IMR-90 (cell line): ENCODE measurements around the gene ATP1A4. TPM values are rescaled to one million over a fixed set of nuclear protein-coding genes. Genes with fewer than 3 reads are reported as not detected.

Experiments
- ATAC-seq: fragments of 200-7000 bp; cut with Tn5 transposase; 2 replicates; pipeline ENCODE4 v1.9.1; 2020; ENCODE audit warnings: low read depth, mild to moderate bottlenecking, moderate library complexity
- BruUV-seq: library from RNA; stranded (reverse); fragments of 400-500 nt; replicated peaks from 2 replicates; lab custom pipeline; 2021; lab: Mats Ljungman, UMichigan
- CTCF ChIA-PET: fragments of 300-600 bp; formaldehyde crosslinking; extraction: SDS; loops from one replicate; lab custom pipeline; 2021; ENCODE audit warnings: antibody characterized with exemption; lab: Yijun Ruan, JAX
- POLR2A ChIA-PET: fragments of 300-600 bp; sonication (Branson Sonifier 250); formaldehyde crosslinking; loops from one replicate; lab custom pipeline; 2022; ENCODE audit warnings: antibody characterized with exemption; ENCODE audit not compliant: unreplicated experiment; lab: Charles Lee
- DNase-seq: peaks from one replicate; pipeline ENCODE4 v3.0.0; 2013
- H2AFZ ChIP-seq: replicated peaks from 2 replicates; pipeline ENCODE3; 2013; ENCODE audit warnings: low read length, mild to moderate bottlenecking; ENCODE audit not compliant: poor library complexity
- H2AK5ac ChIP-seq: 2 replicates; pipeline ENCODE4 v1.6.1; 2013; ENCODE audit warnings: low read depth, low read length, inconsistent platforms
- H2AK9ac ChIP-seq: replicated peaks from 2 replicates; pipeline ENCODE3; 2013; ENCODE audit warnings: mild to moderate bottlenecking, low read depth, low read length, moderate library complexity; ENCODE audit not compliant: poor library complexity
- H2BK120ac ChIP-seq: 2 replicates; pipeline ENCODE4 v1.6.1; 2013; ENCODE audit warnings: low read depth, low read length, inconsistent platforms
- H2BK15ac ChIP-seq: 3 replicates; pipeline ENCODE4 v1.6.1; 2013; ENCODE audit warnings: low read depth, low read length, inconsistent platforms
- H2BK20ac ChIP-seq: 2 replicates; pipeline ENCODE4 v1.6.1; 2013; ENCODE audit warnings: low read depth, mild to moderate bottlenecking, inconsistent platforms, low read length, moderate library complexity
- H2BK5ac ChIP-seq: 2 replicates; pipeline ENCODE4 v1.6.1; 2013; ENCODE audit warnings: mild to moderate bottlenecking, low read depth, low read length, inconsistent platforms; ENCODE audit not compliant: poor library complexity, severe bottlenecking
- H3K14ac ChIP-seq: replicated peaks from 2 replicates; pipeline ENCODE4 v1.6.1; 2013; ENCODE audit warnings: low read depth, low read length, inconsistent platforms
- H3K18ac ChIP-seq: 2 replicates; pipeline ENCODE4 v1.6.1; 2013; ENCODE audit warnings: low read depth, low read length, control low read depth
- H3K23ac ChIP-seq: 2 replicates; pipeline ENCODE4 v1.6.1; 2013; ENCODE audit warnings: low read depth, low read length, inconsistent platforms
- H3K27ac ChIP-seq: 2 replicates; pipeline ENCODE4 v1.5.1; 2013; ENCODE audit warnings: mild to moderate bottlenecking, control low read depth, low read length; ENCODE audit not compliant: insufficient read depth
- H3K27me3 ChIP-seq: 2 replicates; pipeline ENCODE4 v1.6.1; 2013; ENCODE audit warnings: low read length; ENCODE audit not compliant: control insufficient read depth, insufficient read depth
- H3K36me3 ChIP-seq: 2 replicates; pipeline ENCODE4 v1.6.1; 2013; ENCODE audit warnings: low read length, mixed read lengths; ENCODE audit not compliant: control insufficient read depth, insufficient read depth
- H3K4ac ChIP-seq: 2 replicates; pipeline ENCODE4 v1.6.1; 2013; ENCODE audit warnings: low read depth, low read length, inconsistent platforms
- H3K4me1 ChIP-seq: 2 replicates; pipeline ENCODE4 v1.6.1; 2013; ENCODE audit warnings: low read length, mixed read lengths; ENCODE audit not compliant: control insufficient read depth, insufficient read depth
- H3K4me2 ChIP-seq: 2 replicates; pipeline ENCODE4 v1.6.1; 2013; ENCODE audit warnings: low read depth, mild to moderate bottlenecking, control low read depth, low read length, moderate library complexity
- H3K4me3 ChIP-seq: 2 replicates; pipeline ENCODE4 v1.5.1; 2013; ENCODE audit warnings: low read depth, mild to moderate bottlenecking, control low read depth, low read length, moderate library complexity; ENCODE audit not compliant: insufficient read depth
- H3K56ac ChIP-seq: 2 replicates; pipeline ENCODE4 v1.6.1; 2013; ENCODE audit warnings: low read length, inconsistent platforms; ENCODE audit not compliant: insufficient read depth; ENCODE audit errors: extremely low read depth
- H3K79me1 ChIP-seq, 2 experiments: 2 replicates each; pipeline ENCODE4 v1.6.1; 2013; ENCODE audit warnings: low read length in 2 of 2, inconsistent platforms in 1 of 2, low read depth in 1 of 2
- H3K9ac ChIP-seq: 2 replicates; pipeline ENCODE4 v1.6.1; 2013; ENCODE audit warnings: low read depth, low read length, control low read depth
- H3K9me1 ChIP-seq: 2 replicates; pipeline ENCODE4 v1.6.1; 2013; ENCODE audit warnings: low read length, inconsistent platforms; ENCODE audit not compliant: insufficient read depth
- H3K9me3 ChIP-seq: 2 replicates; pipeline ENCODE4 v1.6.1; 2013; ENCODE audit warnings: low read length; ENCODE audit not compliant: control insufficient read depth, insufficient read depth
- H4K20me1 ChIP-seq: 2 replicates; pipeline ENCODE4 v1.6.1; 2013; ENCODE audit warnings: low read length, inconsistent platforms; ENCODE audit not compliant: insufficient read depth
- H4K5ac ChIP-seq: 2 replicates; pipeline ENCODE4 v1.6.1; 2013; ENCODE audit warnings: mild to moderate bottlenecking, low read depth, low read length, control low read depth
- H4K8ac ChIP-seq, 2 experiments: 2 replicates each; pipeline ENCODE4 v1.6.1; 2013; ENCODE audit warnings: low read depth in 2 of 2, low read length in 2 of 2, control low read depth in 1 of 2, inconsistent platforms in 1 of 2
- H4K91ac ChIP-seq: 2 replicates; pipeline ENCODE4 v1.6.1; 2013; ENCODE audit warnings: low read depth, low read length, inconsistent platforms; ENCODE audit not compliant: insufficient read depth
- BHLHE40 ChIP-seq: fragments of 150-350 bp; IDR thresholded peaks from 2 replicates; pipeline ENCODE4 v1.6.1; 2016; ENCODE audit warnings: mild to moderate bottlenecking, low read depth, low read length
- CEBPB ChIP-seq: IDR thresholded peaks from 2 replicates; pipeline ENCODE4 v1.6.1; 2012; ENCODE audit warnings: low read depth, low read length, improper control_type of control experiment
- CHD1 ChIP-seq: IDR thresholded peaks from 2 replicates; pipeline ENCODE4 v1.6.1; 2012; ENCODE audit warnings: low read depth, low read length, improper control_type of control experiment
- FOS ChIP-seq: fragments of 150-350 bp; IDR thresholded peaks from 2 replicates; pipeline ENCODE4 v1.6.1; 2016; ENCODE audit warnings: low read depth, low read length
- MAFK ChIP-seq: IDR thresholded peaks from 2 replicates; pipeline ENCODE4 v1.6.1; 2012; ENCODE audit warnings: low read depth, low read length, improper control_type of control experiment
- MAZ ChIP-seq: IDR thresholded peaks from 2 replicates; pipeline ENCODE4 v1.6.1; 2012; ENCODE audit warnings: low read depth, mild to moderate bottlenecking, low read length, improper control_type of control experiment, moderate library complexity, borderline replicate concordance
- MXI1 ChIP-seq: IDR thresholded peaks from 2 replicates; pipeline ENCODE4 v1.6.1; 2012; ENCODE audit warnings: low read depth, mild to moderate bottlenecking, low read length, moderate library complexity, borderline replicate concordance
- NFE2L2 ChIP-seq: fragments of 150-350 bp; IDR thresholded peaks from 2 replicates; pipeline ENCODE4 v1.6.1; 2016; ENCODE audit warnings: low read depth, mild to moderate bottlenecking, low read length
- POLR2A ChIP-seq: IDR thresholded peaks from 2 replicates; pipeline ENCODE4 v1.6.1; 2012; ENCODE audit warnings: mild to moderate bottlenecking, low read depth, low read length
- RAD21 ChIP-seq: IDR thresholded peaks from 2 replicates; pipeline ENCODE4 v1.6.1; 2012; ENCODE audit warnings: low read length, improper control_type of control experiment
- RCOR1 ChIP-seq: IDR thresholded peaks from 2 replicates; pipeline ENCODE4 v1.6.1; 2012; ENCODE audit warnings: mild to moderate bottlenecking, low read length, improper control_type of control experiment; ENCODE audit not compliant: insufficient replicate concordance
- RFX5 ChIP-seq: IDR thresholded peaks from 2 replicates; pipeline ENCODE4 v1.8.0; 2012; ENCODE audit warnings: low read depth, mild to moderate bottlenecking, low read length, moderate library complexity
- SMC3 ChIP-seq: fragments of 150-350 bp; IDR thresholded peaks from 2 replicates; pipeline ENCODE4 v1.6.1; 2016; ENCODE audit warnings: low read depth, mild to moderate bottlenecking, antibody characterized with exemption, low read length, moderate library complexity
- WGBS, 2 experiments: methylation state at CpG; one replicate each; pipeline versions ENCODE4 v1.1.5 to v1.1.7; 2013; ENCODE audit warnings: missing lambda C conversion rate in 2 of 2; ENCODE audit not compliant: insufficient read length in 1 of 2; ENCODE audit errors: extremely low coverage in 2 of 2; 5-methylcytosine and 5-hydroxymethylcytosine counted together
- dilution Hi-C: fragments of 300-500 bp; cut with HindIII; formaldehyde crosslinking; loops from one replicate; pipeline ENCODE4 v1.14.3; 2018; ENCODE audit warnings: low sequenced_read_pairs; ENCODE audit not compliant: unreplicated experiment
- in situ Hi-C: fragments of 300-500 bp; cut with MboI; formaldehyde crosslinking; loops from 3 replicates; pipeline ENCODE4 v1.14.3; 2019; ENCODE audit warnings: low sequenced_read_pairs, inconsistent platforms, mixed read lengths
- intact Hi-C: fragments of 100-400 bp; cut with micrococcal nuclease; formaldehyde crosslinking; loops from 2 replicates; pipeline ENCODE4 v1.10.0; 2022
- polyA plus RNA-seq, 3 experiments: library from polyadenylated mRNA; depleted of rRNA; stranded (reverse); fragments of >200 nt; gene quantifications; 2 replicates each; pipeline ENCODE4 v1.2.3, GENCODE V29; 2012; ENCODE audit warnings: low replicate concordance in 1 of 3
- total RNA-seq: library from RNA; depleted of rRNA; stranded (reverse); fragments of >200 nt; gene quantifications from 2 replicates; pipeline ENCODE4 v1.2.3, GENCODE V29; 2012
- TF ChIP-seq, protein P1 (sequence below): conservative IDR thresholded peaks from 2 replicates; pipeline ENCODE4 v1.5.1; 2012; ENCODE audit warnings: mild to moderate bottlenecking, low read depth, low read length, improper control_type of control experiment
- TF ChIP-seq, protein P2 (sequence below): fragments of 150-350 bp; IDR thresholded peaks from 2 replicates; pipeline ENCODE4 v1.6.1; 2016; ENCODE audit warnings: low read depth, mild to moderate bottlenecking, low read length, moderate library complexity, borderline replicate concordance
- TF ChIP-seq, protein P3 (sequence below): fragments of 150-350 bp; IDR thresholded peaks from 2 replicates; pipeline ENCODE4 v1.6.1; 2017; ENCODE audit warnings: mild to moderate bottlenecking, antibody characterized with exemption, low read length, low read depth

Gene ATP1A4
- total and polyA plus RNA-seq, 2 of the 4 experiments (the other 2 are of a cell fraction) = not detected

DNA sequence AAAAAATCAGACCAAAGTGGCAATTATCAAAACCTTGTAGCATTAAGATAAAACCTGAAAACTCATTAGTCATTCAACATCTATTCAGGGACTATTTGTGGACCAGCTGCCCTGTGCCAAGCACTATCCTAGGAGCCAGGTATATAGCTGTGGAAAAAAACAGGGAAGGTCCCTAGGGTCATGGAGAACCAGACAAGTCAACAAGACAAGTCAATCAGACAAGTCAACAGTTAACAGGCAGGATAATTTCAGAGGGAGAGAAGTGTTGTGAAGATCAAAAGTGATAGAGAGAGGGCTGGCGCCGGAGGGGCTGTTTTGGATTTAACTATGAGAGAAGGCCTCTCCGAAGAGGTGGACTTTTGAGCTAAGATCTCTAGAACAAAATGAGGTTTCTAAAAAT, 3.3 kb upstream of the ATP1A4 start:
- H4K20me1 ChIP-seq = no peaks in the 10 kb centered on the region
- H2BK20ac ChIP-seq = no peak overlapping the region
- H3K23ac ChIP-seq = no peak overlapping the region
- no peaks in the 10 kb centered on the region for H3K4me1 ChIP-seq
- no CpG with 5 or more reads among the region's 3 CpGs for WGBS, 2 experiments
- ChIA-PET CTCF (interaction anchor here (1.5 kb wide), 1 partner anchor 45 kb away, joined by 3 read pairs; no protein-coding TSS in a partner anchor), POLR2A (no interaction called here)
- H3K4ac ChIP-seq = no peak overlapping the region
- intact Hi-C loops = no loop called here
- H4K91ac ChIP-seq = no peak overlapping the region
- no peaks in the 10 kb centered on the region for H3K9me3 ChIP-seq
- no TSS peak for BruUV-seq
- no peak overlapping the region for H3K14ac ChIP-seq
- no peak overlapping the region for H4K5ac ChIP-seq
- no peak overlapping the region for H3K27ac ChIP-seq
- no peaks in the 10 kb centered on the region for H3K36me3 ChIP-seq
- no peak overlapping the region for H3K4me3 ChIP-seq
- TF ChIP-seq, protein P1, sequence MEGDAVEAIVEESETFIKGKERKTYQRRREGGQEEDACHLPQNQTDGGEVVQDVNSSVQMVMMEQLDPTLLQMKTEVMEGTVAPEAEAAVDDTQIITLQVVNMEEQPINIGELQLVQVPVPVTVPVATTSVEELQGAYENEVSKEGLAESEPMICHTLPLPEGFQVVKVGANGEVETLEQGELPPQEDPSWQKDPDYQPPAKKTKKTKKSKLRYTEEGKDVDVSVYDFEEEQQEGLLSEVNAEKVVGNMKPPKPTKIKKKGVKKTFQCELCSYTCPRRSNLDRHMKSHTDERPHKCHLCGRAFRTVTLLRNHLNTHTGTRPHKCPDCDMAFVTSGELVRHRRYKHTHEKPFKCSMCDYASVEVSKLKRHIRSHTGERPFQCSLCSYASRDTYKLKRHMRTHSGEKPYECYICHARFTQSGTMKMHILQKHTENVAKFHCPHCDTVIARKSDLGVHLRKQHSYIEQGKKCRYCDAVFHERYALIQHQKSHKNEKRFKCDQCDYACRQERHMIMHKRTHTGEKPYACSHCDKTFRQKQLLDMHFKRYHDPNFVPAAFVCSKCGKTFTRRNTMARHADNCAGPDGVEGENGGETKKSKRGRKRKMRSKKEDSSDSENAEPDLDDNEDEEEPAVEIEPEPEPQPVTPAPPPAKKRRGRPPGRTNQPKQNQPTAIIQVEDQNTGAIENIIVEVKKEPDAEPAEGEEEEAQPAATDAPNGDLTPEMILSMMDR = no peak
- TF ChIP-seq MAZ (no peak), FOS (no peak), MAFK (no peak), RFX5 (no peak), NFE2L2 (no peak), MXI1 (no peak), RAD21 (no peak), SMC3 (no peak), CEBPB (no peak), POLR2A (no peak), BHLHE40 (no peak), RCOR1 (no peak), CHD1 (no peak)
- TF ChIP-seq, protein P2, sequence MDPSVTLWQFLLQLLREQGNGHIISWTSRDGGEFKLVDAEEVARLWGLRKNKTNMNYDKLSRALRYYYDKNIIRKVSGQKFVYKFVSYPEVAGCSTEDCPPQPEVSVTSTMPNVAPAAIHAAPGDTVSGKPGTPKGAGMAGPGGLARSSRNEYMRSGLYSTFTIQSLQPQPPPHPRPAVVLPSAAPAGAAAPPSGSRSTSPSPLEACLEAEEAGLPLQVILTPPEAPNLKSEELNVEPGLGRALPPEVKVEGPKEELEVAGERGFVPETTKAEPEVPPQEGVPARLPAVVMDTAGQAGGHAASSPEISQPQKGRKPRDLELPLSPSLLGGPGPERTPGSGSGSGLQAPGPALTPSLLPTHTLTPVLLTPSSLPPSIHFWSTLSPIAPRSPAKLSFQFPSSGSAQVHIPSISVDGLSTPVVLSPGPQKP = no peak
- TF ChIP-seq, protein P3, sequence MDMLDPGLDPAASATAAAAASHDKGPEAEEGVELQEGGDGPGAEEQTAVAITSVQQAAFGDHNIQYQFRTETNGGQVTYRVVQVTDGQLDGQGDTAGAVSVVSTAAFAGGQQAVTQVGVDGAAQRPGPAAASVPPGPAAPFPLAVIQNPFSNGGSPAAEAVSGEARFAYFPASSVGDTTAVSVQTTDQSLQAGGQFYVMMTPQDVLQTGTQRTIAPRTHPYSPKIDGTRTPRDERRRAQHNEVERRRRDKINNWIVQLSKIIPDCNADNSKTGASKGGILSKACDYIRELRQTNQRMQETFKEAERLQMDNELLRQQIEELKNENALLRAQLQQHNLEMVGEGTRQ = no peak
- H3K79me1 ChIP-seq = no peaks in the 10 kb centered on the region
- no peak overlapping the region for H3K56ac ChIP-seq
- H2BK120ac ChIP-seq = no peak overlapping the region
- no peak for DNase-seq
- no peak overlapping the region for H2BK5ac ChIP-seq
- H3K27me3 ChIP-seq = peaks cover 10% of the 10 kb centered on the region
- no peak overlapping the region for H4K8ac ChIP-seq
- dilution Hi-C loops = no loop called here
- no peak overlapping the region for H2BK15ac ChIP-seq
- no peak overlapping the region for H3K9ac ChIP-seq
- H3K18ac ChIP-seq = no peak overlapping the region
- no peak overlapping the region for H2AK5ac ChIP-seq
- no peak for ATAC-seq
- H3K9me1 ChIP-seq = no peaks in the 10 kb centered on the region
- no peak overlapping the region for H2AK9ac ChIP-seq
- in situ Hi-C loops = no loop called here
- no peak overlapping the region for H3K4me2 ChIP-seq
- H2AFZ ChIP-seq = no peak overlapping the region
